ENCODE measurements around the gene ERVW-1.

GRCh38 chr7:92435542-92435941, 42.2 kb downstream of the ERVW-1 start:
- no peak for TF ChIP-seq CTCF (IDR thresholded peaks at IDR 0.05; ENCODE audit: low read length)
- no peak for TF ChIP-seq EZH2phosphoT487 (IDR thresholded peaks at IDR 0.05; ENCODE audit: low read length)
- no peak for TF ChIP-seq EZH2 (optimal IDR thresholded peaks at IDR 0.05; ENCODE audit: low read depth, low read length)
